Measurements from ENCODE around the gene PKP4.

The PKP4 gene

DNA sequence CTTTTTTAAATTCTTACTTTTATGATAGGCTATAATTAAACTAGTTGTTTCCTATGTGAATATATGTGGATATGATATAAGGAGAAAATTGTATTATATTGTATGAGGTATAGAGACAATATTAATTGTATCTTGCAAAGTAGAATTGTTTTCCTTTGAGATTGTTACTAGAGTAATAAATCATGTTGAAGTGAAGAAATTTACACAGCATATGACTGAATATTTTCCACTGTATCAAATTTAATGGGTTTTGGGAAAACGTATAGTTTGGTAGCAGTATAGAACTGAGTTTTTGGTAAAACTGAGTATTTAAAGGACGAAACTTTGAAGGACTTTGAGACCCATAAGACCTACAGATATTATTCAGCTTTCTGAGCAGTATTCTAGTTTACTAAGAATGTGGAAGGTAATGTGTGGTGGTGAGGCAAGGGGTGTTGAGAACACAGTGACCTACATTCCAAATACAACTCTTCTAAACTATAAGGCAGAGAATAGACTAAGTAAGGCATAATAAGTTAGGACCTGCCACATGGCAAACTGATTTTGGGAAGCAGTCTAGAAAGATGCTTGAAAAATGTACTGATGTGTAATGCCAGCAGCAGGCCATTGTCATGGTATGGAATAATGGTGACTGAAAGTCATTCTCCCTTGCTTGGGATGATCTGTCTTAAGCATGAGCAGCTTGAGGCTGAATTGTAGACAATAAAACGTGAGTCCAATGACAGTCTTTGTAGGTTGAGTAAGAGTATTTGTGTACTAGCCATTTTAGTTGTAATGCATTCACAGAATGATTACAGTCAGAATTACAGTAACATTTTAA lies 29.6 kb downstream of the PKP4 start:
- Mint-ChIP-seq H3K36me3 (peaks cover 2% of the 10 kb centered on the region), H3K27me3 (no peaks in the 10 kb centered on the region), H3K9me3 (no peaks in the 10 kb centered on the region), H3K4me3 (no peak overlapping the region), H3K27ac (no peak overlapping the region), H3K4me1 (peaks cover 4% of the 10 kb centered on the region)

DNA sequence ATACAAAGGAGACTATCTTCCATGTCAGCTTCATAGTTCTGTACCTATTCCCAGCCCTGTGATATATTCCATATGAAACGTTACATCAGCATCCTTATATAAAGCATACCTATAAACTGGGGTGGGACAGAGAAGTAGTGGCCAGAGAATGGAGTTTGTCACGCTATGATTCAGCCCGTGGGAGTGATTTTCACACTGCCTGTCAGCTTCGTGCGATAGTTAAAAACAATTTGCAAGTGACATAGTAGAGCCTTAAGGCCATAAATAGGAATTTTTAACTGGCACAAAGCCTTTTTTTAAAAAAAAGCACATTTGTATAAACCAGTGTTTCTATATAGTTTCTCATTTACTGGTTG lies 30.2 kb downstream of the PKP4 start:
- Mint-ChIP-seq H3K4me1 (peaks cover 4% of the 10 kb centered on the region), H3K9me3 (no peaks in the 10 kb centered on the region), H3K27me3 (no peaks in the 10 kb centered on the region), H3K27ac (no peak overlapping the region), H3K4me3 (no peak overlapping the region), H3K36me3 (peaks cover 2% of the 10 kb centered on the region)

DNA sequence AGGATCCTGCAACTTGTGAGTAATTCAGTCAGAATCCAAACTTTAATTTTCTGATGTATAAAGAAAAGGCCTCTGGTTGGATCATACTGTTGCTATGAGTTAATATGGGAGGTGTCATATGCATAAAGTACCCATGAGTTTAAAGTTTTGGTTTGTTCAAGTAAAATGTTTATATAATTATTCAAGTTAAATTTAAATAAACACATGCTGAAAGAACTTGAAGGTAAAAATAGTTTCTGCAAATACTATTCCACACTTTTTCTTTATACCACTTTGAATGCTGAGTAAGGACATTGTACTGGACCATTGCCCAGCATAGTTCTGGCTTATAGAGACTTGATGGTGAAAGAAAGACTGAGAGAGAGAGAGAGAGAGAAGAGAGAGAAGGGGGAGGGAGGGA lies 30.7 kb downstream of the PKP4 start:
- no peaks in the 10 kb centered on the region for H3K27me3 Mint-ChIP-seq
- no peaks in the 10 kb centered on the region for H3K9me3 Mint-ChIP-seq
- peaks cover 4% of the 10 kb centered on the region for H3K4me1 Mint-ChIP-seq
- H3K27ac Mint-ChIP-seq: no peak overlapping the region
- H3K4me3 Mint-ChIP-seq: no peak overlapping the region
- H3K36me3 Mint-ChIP-seq: peaks cover 2% of the 10 kb centered on the region

DNA sequence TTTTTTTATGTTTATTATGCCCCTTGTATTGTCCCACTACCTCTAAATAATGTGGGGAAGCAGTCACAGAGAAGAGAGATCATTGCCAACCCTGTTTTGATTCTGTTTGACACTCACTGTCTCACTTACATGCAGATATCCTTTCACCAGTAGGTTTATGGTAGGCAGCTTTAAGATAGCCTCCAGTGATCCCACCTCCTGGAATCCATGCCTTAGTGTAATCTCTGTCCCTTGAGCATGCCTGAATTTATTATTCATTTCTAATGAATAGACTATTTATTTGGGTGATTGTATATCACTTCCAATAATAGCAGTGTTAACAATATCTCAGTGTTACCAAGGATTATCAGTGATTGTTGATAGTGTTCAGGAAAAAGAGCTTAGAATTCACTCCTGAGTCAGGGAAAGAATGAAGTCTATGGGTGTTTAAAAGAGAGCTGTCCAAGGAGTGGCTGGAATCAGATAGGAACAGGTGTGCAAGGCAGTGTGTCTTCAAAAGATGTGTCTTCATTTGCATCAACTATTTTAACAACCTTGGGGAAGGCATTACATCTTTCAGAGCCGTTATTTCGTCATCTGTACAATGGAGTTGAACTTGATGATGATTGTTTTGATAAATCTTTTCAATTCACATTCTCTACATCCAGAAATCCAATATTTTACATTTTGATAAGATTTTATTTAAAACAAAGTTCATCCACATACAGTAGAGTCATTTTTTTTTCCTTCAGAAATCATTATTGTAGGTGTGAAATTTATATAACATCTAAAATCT lies 31.9 kb downstream of the PKP4 start:
- Mint-ChIP-seq H3K27me3 (no peaks in the 10 kb centered on the region), H3K4me1 (no peaks in the 10 kb centered on the region), H3K4me3 (no peak overlapping the region), H3K36me3 (no peaks in the 10 kb centered on the region), H3K27ac (no peak overlapping the region), H3K9me3 (no peaks in the 10 kb centered on the region)

DNA sequence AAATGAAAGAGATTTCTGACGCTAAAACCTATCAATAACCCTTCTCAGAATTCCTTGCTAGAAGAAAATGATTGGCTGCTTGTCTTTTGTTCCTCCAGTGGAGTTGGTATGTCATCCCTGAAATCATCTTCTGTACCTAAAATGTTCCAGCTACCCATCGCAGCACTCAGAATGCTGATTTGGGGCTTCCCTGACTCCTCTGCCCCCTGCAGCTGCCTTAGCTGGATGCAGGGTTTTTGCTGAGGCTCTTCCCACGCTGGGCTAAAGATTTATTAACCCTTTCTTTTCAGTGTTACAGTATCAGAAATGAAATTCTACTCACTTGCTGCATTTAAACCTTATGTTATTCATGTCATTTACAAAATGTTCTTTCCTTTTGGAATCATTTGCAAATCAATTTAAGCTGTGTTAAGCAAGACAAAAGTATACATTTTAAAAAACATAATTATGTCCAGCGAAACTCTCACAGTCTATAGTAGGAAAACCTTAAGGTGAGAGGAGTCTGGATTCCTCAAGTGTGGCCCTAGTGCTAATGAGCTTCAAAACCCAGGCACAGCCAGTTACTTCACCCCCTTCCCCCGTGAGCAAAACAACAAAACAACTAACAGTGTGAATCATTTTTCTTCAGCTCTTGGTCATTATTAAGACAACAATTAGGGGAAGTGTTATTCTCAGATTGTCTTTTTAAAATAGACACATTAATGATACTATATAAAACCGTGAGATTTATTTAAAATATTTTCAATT lies 32.8 kb downstream of the PKP4 start:
- Mint-ChIP-seq H3K4me1 (no peaks in the 10 kb centered on the region), H3K27me3 (no peaks in the 10 kb centered on the region), H3K4me3 (no peak overlapping the region), H3K36me3 (no peaks in the 10 kb centered on the region), H3K27ac (no peak overlapping the region), H3K9me3 (no peaks in the 10 kb centered on the region)

DNA sequence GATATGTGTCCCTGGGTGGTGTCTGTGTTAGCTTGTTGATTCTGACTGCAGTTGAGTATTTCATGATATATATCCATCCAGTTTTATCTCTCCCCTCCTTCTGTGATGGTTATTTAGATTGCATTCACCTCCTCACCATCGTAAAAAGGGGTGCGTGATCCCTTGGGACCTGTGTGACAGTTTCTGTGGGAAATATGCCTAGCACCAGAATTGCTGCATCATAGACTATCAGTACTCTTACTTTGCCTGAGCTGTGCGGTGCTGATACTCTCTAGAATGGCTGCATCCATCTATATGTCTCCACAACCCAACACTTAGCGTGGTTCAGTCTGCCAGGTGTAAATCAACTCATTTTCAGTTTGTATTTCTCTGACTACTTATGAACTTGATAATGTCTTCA lies 34.3 kb downstream of the PKP4 start:
- Mint-ChIP-seq H3K9me3 (no peaks in the 10 kb centered on the region), H3K4me1 (no peaks in the 10 kb centered on the region), H3K4me3 (no peak overlapping the region)

DNA sequence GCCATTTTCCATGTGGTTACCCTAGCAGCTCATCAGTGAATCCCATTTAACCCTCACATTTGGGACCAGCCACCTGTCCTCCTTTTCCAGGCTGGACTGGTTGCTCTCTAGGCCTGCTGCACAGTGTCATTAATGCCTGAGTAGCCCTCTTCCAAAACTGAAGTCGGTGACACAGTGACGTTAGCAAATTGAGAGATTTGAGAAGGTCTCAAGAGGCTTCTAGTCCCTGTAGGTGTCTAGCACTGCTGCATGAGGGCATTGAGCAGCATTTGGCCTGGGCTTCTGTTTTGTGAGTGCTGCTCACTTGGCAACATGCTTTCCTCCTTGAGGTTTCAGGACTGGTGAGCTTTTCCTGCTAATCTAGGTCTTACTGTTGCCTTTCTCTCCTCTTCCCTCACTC lies 36.7 kb downstream of the PKP4 start:
- H3K4me1 Mint-ChIP-seq: peaks cover 4% of the 10 kb centered on the region
- H3K36me3 Mint-ChIP-seq: peaks cover 2% of the 10 kb centered on the region
- H3K27me3 Mint-ChIP-seq: no peaks in the 10 kb centered on the region

More for the DNA sequence above, 34.3 kb downstream of the PKP4 start:
- H3K27ac Mint-ChIP-seq: no peak overlapping the region
- no peaks in the 10 kb centered on the region for H3K27me3 Mint-ChIP-seq
- no peaks in the 10 kb centered on the region for H3K36me3 Mint-ChIP-seq

DNA sequence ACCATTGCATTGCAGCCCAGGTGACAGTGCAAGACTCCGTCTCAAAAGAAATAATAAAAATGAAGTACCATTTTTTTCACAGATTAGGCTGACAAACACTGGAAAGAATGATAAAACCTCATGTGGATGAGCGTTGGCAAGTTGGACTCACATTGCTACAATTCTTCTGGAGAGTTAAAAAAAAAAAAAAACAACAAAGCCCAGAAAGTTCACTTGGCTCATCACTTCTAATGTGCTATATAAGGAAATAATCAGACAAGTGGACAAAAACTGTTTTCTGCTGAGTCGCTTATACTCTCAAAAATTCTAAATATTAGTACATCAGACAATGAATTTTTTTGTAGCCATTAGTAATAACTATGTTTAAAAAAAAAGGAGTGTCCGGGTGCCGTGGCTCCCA lies 38.4 kb downstream of the PKP4 start:
- Mint-ChIP-seq H3K4me3 (no peak overlapping the region), H3K9me3 (no peaks in the 10 kb centered on the region), H3K36me3 (peaks cover 6% of the 10 kb centered on the region), H3K27me3 (no peaks in the 10 kb centered on the region), H3K27ac (no peak overlapping the region), H3K4me1 (peaks cover 8% of the 10 kb centered on the region)

More for the DNA sequence above, 36.7 kb downstream of the PKP4 start:
- H3K27ac Mint-ChIP-seq: no peak overlapping the region
- H3K9me3 Mint-ChIP-seq: no peaks in the 10 kb centered on the region
- no peak overlapping the region for H3K4me3 Mint-ChIP-seq

DNA sequence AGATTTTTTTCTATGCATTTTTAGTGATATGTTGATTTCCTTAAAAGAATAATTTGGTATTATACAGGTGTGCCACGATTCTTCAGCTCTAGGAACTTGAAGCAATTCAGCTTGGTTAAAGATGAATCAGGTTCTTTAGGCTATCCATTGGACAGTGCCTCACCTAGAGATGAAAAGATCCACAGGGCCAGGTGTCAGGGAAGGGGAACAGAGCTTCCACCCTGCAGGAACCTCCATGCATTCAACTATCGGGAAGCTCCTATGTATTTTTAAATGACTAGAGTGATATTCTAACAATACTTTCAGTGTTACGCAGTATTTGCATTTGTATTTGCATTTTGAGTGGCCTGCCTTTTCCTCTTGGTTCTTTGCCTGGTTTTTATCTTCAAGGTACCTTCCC lies 40.2 kb downstream of the PKP4 start:
- H3K9me3 Mint-ChIP-seq: no peaks in the 10 kb centered on the region
- H3K4me1 Mint-ChIP-seq: peaks cover 8% of the 10 kb centered on the region
- H3K27me3 Mint-ChIP-seq: no peaks in the 10 kb centered on the region
- no peak overlapping the region for H3K27ac Mint-ChIP-seq
- no peak overlapping the region for H3K4me3 Mint-ChIP-seq
- peaks cover 6% of the 10 kb centered on the region for H3K36me3 Mint-ChIP-seq

DNA sequence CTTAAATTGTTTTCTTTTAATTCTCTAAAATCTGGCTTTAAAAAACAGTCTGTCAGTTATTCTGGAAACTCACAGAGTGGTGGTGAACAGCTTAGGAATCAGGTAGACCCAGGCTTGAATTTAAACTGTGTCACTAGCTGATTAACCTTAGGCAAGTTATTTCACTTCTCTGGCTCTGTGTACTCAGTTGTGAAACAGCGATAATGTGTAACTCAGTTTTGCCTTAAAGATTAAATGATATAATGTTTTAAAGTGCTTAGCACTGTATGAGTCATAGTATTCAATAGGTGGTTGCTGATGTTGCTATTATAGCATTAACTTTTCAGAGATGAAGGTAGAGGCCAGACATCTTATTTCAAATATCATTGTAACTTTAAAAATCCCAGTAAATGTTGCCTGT lies 40.7 kb downstream of the PKP4 start:
- no peak overlapping the region for H3K27ac Mint-ChIP-seq
- H3K27me3 Mint-ChIP-seq: no peaks in the 10 kb centered on the region
- peaks cover 6% of the 10 kb centered on the region for H3K36me3 Mint-ChIP-seq
- H3K4me1 Mint-ChIP-seq: peaks cover 8% of the 10 kb centered on the region
- H3K9me3 Mint-ChIP-seq: no peaks in the 10 kb centered on the region
- no peak overlapping the region for H3K4me3 Mint-ChIP-seq

DNA sequence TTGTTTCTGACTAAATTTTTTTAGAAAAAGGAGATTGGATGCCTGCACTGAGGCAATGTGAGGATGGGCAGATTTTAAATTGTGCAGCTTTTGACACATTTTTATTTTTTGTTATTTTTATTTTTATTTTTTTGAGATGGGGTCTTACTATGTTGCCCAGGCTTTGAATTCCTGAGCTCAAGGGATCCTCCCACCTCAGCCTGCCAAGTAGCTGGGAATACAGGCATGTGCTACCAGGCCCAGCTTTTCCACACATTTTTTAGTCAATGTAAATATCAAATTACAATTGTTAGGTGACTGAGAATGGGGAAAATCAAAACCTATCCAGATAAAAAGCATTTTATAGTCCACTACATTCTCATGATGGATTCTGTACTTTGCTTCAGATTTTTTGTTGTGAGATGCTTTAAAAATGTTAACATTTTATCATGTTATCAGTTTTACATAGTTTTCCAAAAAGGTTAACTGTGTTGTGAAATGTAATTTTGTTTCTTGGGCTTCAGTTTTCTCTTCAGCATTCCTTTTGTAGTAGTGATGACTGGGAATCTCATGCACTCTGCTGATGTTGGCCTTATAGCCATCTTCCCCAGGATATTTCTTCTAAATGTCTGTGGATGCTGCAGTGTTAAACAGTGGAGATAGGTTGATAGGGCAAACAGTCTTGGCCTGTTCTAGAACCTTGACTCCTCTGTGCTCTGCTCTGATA lies 41.4 kb downstream of the PKP4 start:
- Mint-ChIP-seq H3K36me3 (peaks cover 6% of the 10 kb centered on the region), H3K4me1 (peaks cover 8% of the 10 kb centered on the region), H3K4me3 (no peak overlapping the region), H3K9me3 (no peaks in the 10 kb centered on the region), H3K27me3 (no peaks in the 10 kb centered on the region), H3K27ac (no peak overlapping the region)

DNA sequence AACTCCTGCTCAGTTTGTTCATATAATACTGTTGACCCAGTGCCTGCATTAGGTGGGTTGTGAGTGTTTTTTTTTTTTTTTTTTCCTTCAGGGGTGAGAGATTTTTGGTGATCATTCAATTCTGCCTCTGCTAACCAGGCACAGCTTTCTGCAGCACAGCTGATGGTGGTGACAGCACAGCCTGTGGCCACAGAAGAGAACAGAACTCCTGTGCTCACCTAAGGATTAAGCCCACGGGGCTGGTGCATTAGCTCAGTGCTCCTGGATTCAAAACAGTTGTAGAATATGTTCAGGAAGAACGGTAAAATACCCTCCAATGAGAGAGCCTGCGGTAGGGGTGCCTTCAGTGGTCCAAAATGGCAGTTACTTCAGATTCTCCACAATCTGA lies 42.0 kb downstream of the PKP4 start:
- H3K27me3 Mint-ChIP-seq: no peaks in the 10 kb centered on the region
- no peak overlapping the region for H3K4me3 Mint-ChIP-seq
- no peak overlapping the region for H3K27ac Mint-ChIP-seq
- H3K4me1 Mint-ChIP-seq: peaks cover 8% of the 10 kb centered on the region
- H3K9me3 Mint-ChIP-seq: no peaks in the 10 kb centered on the region
- H3K36me3 Mint-ChIP-seq: peaks cover 6% of the 10 kb centered on the region

DNA sequence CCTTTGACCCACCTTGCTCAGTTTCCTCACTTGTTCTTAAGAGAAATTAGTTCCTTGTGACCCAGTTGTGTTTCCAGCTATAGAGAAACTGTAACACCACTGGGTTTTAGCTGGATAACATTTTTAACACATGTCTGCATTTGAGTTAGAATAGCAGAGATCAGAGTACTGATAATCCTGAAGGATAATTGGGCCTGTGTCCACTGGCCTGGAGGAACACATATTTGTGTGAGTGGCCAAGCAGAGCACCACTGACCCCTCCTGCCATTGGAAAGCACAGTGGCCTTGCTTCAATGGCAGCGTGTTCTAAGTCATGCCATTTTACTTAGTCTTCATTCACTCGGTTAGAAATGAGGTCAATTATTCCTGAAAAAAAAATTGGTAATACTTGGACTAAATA lies 42.6 kb downstream of the PKP4 start:
- H3K9me3 Mint-ChIP-seq: no peaks in the 10 kb centered on the region
- no peak overlapping the region for H3K27ac Mint-ChIP-seq
- peaks cover 6% of the 10 kb centered on the region for H3K36me3 Mint-ChIP-seq
- no peaks in the 10 kb centered on the region for H3K27me3 Mint-ChIP-seq
- no peak overlapping the region for H3K4me3 Mint-ChIP-seq
- H3K4me1 Mint-ChIP-seq: peaks cover 8% of the 10 kb centered on the region

DNA sequence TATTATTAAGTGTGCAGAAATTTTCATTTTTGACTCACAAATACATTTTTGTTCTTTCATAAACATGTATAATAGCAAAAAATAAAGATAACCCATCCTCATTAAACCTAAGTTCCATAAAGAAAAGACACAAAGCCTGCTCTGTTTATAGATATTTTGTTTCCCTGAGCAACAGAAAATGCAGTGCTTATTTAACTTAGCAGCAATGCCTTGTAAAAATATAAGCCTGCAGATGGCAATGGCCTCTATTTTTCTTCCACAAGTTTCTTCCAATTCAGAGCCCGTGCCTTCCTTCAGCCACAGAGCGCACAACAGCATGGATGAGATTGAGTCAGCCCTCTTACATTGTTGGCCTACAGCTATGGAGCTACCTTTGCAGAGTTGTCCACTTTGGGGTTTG lies 43.6 kb downstream of the PKP4 start:
- Mint-ChIP-seq H3K27me3 (no peaks in the 10 kb centered on the region), H3K4me1 (peaks cover 8% of the 10 kb centered on the region), H3K27ac (no peak overlapping the region), H3K36me3 (peaks cover 6% of the 10 kb centered on the region), H3K4me3 (no peak overlapping the region), H3K9me3 (no peaks in the 10 kb centered on the region)

DNA sequence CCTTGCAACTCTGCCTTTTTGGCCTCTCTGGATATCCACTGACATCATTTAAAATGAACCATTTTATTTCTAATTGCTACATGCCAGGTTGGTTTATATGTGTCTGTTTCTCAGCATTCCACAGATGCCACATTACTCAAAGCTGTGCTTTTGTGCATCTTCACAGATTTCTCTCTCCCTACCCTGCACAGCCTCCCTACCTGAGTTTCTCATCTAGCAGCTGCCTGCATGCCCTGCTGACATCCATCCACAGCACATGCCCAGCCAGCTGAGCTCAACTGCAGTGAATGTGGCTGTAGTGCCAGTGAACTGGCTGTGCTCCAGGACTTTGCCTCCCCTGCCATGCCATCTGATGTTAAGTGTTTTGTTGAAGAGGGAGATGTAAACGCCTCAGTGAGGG lies 44.5 kb downstream of the PKP4 start:
- H3K36me3 Mint-ChIP-seq: peaks cover 6% of the 10 kb centered on the region
- H3K4me1 Mint-ChIP-seq: peaks cover 8% of the 10 kb centered on the region
- no peaks in the 10 kb centered on the region for H3K27me3 Mint-ChIP-seq
- no peaks in the 10 kb centered on the region for H3K9me3 Mint-ChIP-seq
- no peak overlapping the region for H3K27ac Mint-ChIP-seq
- H3K4me3 Mint-ChIP-seq: no peak overlapping the region
